HEK293 (cell line): Measurements from ENCODE around the gene AMBRA1.

Experiments used
- CTCF ChIA-PET: fragments of 350-600 bp; formaldehyde crosslinking; extraction: SDS; loops from one replicate; lab custom pipeline; 2021; ENCODE audit warnings: antibody characterized with exemption; lab: Yijun Ruan, JAX
- POLR2A ChIA-PET: fragments of 300-600 bp; formaldehyde crosslinking; extraction: SDS; loops from one replicate; lab custom pipeline; 2020; ENCODE audit warnings: antibody characterized with exemption, inconsistent platforms; lab: Yijun Ruan, JAX
- H3K27ac ChIP-seq: fragments of 200-500 bp; sonication (Bioruptor generic); 2 replicates; pipeline ENCODE4 v1.5.1; 2014; ENCODE audit warnings: low read depth, low read length, control low read depth, inconsistent platforms; ENCODE audit errors: extremely low read depth
- H3K36me3 ChIP-seq, 2 experiments: fragments of 200-500 bp in 1 of 2; sonication (Bioruptor generic) in 1 of 2; 1 replicate in 1 of 2; 2 replicates in 1 of 2; pipeline ENCODE4 v1.5.1; 2014 to 2017; ENCODE audit warnings: inconsistent platforms in 2 of 2, low read length in 2 of 2; ENCODE audit not compliant: control insufficient read depth in 2 of 2, insufficient read depth in 1 of 2
- H3K4me1 ChIP-seq: fragments of 200-500 bp; sonication (Bioruptor generic); 2 replicates; pipeline ENCODE4 v1.5.1; 2014; ENCODE audit warnings: mild to moderate bottlenecking, low read length, inconsistent platforms; ENCODE audit not compliant: control insufficient read depth, insufficient read depth
- H3K4me3 ChIP-seq: 2 replicates; pipeline ENCODE4 v1.5.1; 2011; ENCODE audit warnings: low read depth, mild to moderate bottlenecking, control low read depth, low read length, moderate library complexity
- H3K9me3 ChIP-seq: fragments of 200-500 bp; sonication (Bioruptor generic); 2 replicates; pipeline ENCODE4 v1.5.1; 2014; ENCODE audit warnings: low read depth, low read length, inconsistent platforms; ENCODE audit not compliant: control insufficient read depth, insufficient read depth
- BCL11A ChIP-seq: fragments of 450-650 bp; formaldehyde crosslinking; IDR thresholded peaks from 2 replicates; pipeline ENCODE4 v1.5.1; 2016; ENCODE audit warnings: low read depth, missing biosample characterization, missing genetic modification characterization
- HOXD13 ChIP-seq: sonication (generic); formaldehyde crosslinking; IDR thresholded peaks from 2 replicates; pipeline ENCODE4 v1.8.0; 2022; ENCODE audit warnings: missing genetic modification reagents, borderline replicate concordance
- IKZF3 ChIP-seq: fragments of 450-650 bp; IDR thresholded peaks from 2 replicates; pipeline ENCODE4 v1.5.0; 2018; ENCODE audit warnings: missing biosample characterization, mild to moderate bottlenecking, missing genetic modification characterization, moderate library complexity
- SP2 ChIP-seq: fragments of 450-650 bp; formaldehyde crosslinking; IDR thresholded peaks from 2 replicates; pipeline ENCODE4 v1.5.1; 2016; ENCODE audit warnings: missing biosample characterization, missing genetic modification characterization
- SP3 ChIP-seq: fragments of 450-650 bp; formaldehyde crosslinking; IDR thresholded peaks from 2 replicates; pipeline ENCODE4 v1.5.1; 2016; ENCODE audit warnings: missing biosample characterization, missing genetic modification characterization
- TRIM28 ChIP-seq: IDR thresholded peaks from 2 replicates; pipeline ENCODE4 v1.6.1; 2011; ENCODE audit warnings: low read length, control low read depth, borderline replicate concordance
- YY1 ChIP-seq: fragments of 450-650 bp; formaldehyde crosslinking; IDR thresholded peaks from 2 replicates; pipeline ENCODE4 v1.5.1; 2018; ENCODE audit warnings: missing biosample characterization, missing genetic modification characterization
- ZBTB17 ChIP-seq: fragments of 450-650 bp; formaldehyde crosslinking; IDR thresholded peaks from 2 replicates; pipeline ENCODE4 v1.5.1; 2016; ENCODE audit warnings: missing biosample characterization, missing genetic modification characterization
- ZBTB48 ChIP-seq: fragments of 450-650 bp; formaldehyde crosslinking; IDR thresholded peaks from 2 replicates; pipeline ENCODE4 v1.5.1; 2016; ENCODE audit warnings: missing biosample characterization, missing genetic modification characterization
- ZFP37 ChIP-seq: fragments of 450-650 bp; formaldehyde crosslinking; IDR thresholded peaks from 2 replicates; pipeline ENCODE4 v1.5.1; 2016; ENCODE audit warnings: missing biosample characterization, missing genetic modification characterization
- ZNF169 ChIP-seq: fragments of 450-650 bp; formaldehyde crosslinking; IDR thresholded peaks from 2 replicates; pipeline ENCODE4 v1.5.1; 2016; ENCODE audit warnings: missing biosample characterization, missing genetic modification characterization
- ZNF19 ChIP-seq: fragments of 450-650 bp; formaldehyde crosslinking; IDR thresholded peaks from 2 replicates; pipeline ENCODE4; 2016; ENCODE audit warnings: missing biosample characterization, missing genetic modification characterization, low read depth
- ZNF202 ChIP-seq: fragments of 450-650 bp; formaldehyde crosslinking; IDR thresholded peaks from 2 replicates; pipeline ENCODE4 v1.5.1; 2016; ENCODE audit warnings: missing biosample characterization, missing genetic modification characterization, borderline replicate concordance
- ZNF214 ChIP-seq: fragments of 450-650 bp; formaldehyde crosslinking; IDR thresholded peaks from 2 replicates; pipeline ENCODE4 v1.5.1; 2017; ENCODE audit warnings: missing biosample characterization, mild to moderate bottlenecking, missing genetic modification characterization, borderline replicate concordance
- ZNF223 ChIP-seq: fragments of 450-650 bp; formaldehyde crosslinking; IDR thresholded peaks from 2 replicates; pipeline ENCODE4 v1.5.1; 2016; ENCODE audit warnings: missing biosample characterization, missing genetic modification characterization
- ZNF423 ChIP-seq: fragments of 450-650 bp; formaldehyde crosslinking; IDR thresholded peaks from 2 replicates; pipeline ENCODE4 v1.5.1; 2016; ENCODE audit warnings: missing biosample characterization, missing genetic modification characterization
- ZNF521 ChIP-seq: fragments of 450-650 bp; formaldehyde crosslinking; IDR thresholded peaks from 2 replicates; pipeline ENCODE4 v1.5.1; 2017; ENCODE audit warnings: missing biosample characterization, mild to moderate bottlenecking, missing genetic modification characterization
- ZNF558 ChIP-seq: fragments of 450-650 bp; formaldehyde crosslinking; IDR thresholded peaks from 2 replicates; pipeline ENCODE4 v1.5.1; 2016; ENCODE audit warnings: missing biosample characterization, missing genetic modification characterization
- ZNF747 ChIP-seq: fragments of 450-650 bp; formaldehyde crosslinking; IDR thresholded peaks from 2 replicates; pipeline ENCODE4 v1.5.1; 2016; ENCODE audit warnings: missing biosample characterization, missing genetic modification characterization
- ZNF792 ChIP-seq: fragments of 450-650 bp; formaldehyde crosslinking; IDR thresholded peaks from 2 replicates; pipeline ENCODE4 v1.5.1; 2016; ENCODE audit warnings: missing biosample characterization, missing genetic modification characterization
- TF ChIP-seq, protein P1 (sequence below): fragments of 450-650 bp; formaldehyde crosslinking; IDR thresholded peaks from 2 replicates; pipeline ENCODE4 v1.5.1; 2016; ENCODE audit warnings: missing biosample characterization, missing genetic modification characterization
- TF ChIP-seq, protein P2 (sequence below): fragments of 450-650 bp; formaldehyde crosslinking; IDR thresholded peaks from 2 replicates; pipeline ENCODE4 v1.5.1; 2016; ENCODE audit warnings: missing biosample characterization, missing genetic modification characterization
- TF ChIP-seq, protein P3 (sequence below): fragments of 450-650 bp; formaldehyde crosslinking; IDR thresholded peaks from 2 replicates; pipeline ENCODE4 v1.5.1; 2016; ENCODE audit warnings: missing biosample characterization, missing genetic modification characterization
- TF ChIP-seq, protein P4 (sequence below): fragments of 450-650 bp; formaldehyde crosslinking; IDR thresholded peaks from 2 replicates; pipeline ENCODE4 v1.5.1; 2016; ENCODE audit warnings: missing biosample characterization, missing genetic modification characterization

Gene AMBRA1

DNA sequence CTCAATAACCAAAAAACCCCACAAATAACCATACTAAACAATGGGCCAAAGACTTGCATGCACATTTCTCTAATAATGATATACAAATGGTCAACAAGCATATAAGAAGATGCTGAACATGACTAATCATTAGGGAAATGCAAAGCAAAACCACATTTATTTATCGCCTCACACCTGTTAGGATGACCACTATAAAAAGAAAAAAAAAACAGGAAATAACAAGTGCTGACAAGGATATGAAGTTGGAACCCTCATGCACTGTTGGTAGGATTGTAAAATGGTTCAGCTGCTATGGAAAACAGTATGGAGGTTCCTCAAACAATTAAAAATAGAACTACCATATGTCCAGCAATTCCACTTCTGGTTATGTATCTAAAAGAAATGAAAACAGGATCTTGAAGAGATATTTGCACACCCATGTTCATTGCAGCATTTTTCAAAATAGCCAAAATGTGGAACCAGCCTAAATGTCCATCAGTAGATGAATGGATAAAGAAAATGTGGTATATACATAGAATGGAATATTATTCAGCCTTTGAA is 66.2 kb downstream of the AMBRA1 start (continued):
- TF ChIP-seq, protein P1, sequence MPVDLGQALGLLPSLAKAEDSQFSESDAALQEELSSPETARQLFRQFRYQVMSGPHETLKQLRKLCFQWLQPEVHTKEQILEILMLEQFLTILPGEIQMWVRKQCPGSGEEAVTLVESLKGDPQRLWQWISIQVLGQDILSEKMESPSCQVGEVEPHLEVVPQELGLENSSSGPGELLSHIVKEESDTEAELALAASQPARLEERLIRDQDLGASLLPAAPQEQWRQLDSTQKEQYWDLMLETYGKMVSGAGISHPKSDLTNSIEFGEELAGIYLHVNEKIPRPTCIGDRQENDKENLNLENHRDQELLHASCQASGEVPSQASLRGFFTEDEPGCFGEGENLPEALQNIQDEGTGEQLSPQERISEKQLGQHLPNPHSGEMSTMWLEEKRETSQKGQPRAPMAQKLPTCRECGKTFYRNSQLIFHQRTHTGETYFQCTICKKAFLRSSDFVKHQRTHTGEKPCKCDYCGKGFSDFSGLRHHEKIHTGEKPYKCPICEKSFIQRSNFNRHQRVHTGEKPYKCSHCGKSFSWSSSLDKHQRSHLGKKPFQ (tag by site-specific recombination): no peak
- TF ChIP-seq ZNF792 (tag by site-specific recombination) (no peak), SP2 (tag by site-specific recombination) (no peak), ZNF19 (tag by site-specific recombination) (no peak), ZNF423 (tag by site-specific recombination) (no peak), BCL11A (no peak)
- TF ChIP-seq, all 188 proteins: peak for 0

DNA sequence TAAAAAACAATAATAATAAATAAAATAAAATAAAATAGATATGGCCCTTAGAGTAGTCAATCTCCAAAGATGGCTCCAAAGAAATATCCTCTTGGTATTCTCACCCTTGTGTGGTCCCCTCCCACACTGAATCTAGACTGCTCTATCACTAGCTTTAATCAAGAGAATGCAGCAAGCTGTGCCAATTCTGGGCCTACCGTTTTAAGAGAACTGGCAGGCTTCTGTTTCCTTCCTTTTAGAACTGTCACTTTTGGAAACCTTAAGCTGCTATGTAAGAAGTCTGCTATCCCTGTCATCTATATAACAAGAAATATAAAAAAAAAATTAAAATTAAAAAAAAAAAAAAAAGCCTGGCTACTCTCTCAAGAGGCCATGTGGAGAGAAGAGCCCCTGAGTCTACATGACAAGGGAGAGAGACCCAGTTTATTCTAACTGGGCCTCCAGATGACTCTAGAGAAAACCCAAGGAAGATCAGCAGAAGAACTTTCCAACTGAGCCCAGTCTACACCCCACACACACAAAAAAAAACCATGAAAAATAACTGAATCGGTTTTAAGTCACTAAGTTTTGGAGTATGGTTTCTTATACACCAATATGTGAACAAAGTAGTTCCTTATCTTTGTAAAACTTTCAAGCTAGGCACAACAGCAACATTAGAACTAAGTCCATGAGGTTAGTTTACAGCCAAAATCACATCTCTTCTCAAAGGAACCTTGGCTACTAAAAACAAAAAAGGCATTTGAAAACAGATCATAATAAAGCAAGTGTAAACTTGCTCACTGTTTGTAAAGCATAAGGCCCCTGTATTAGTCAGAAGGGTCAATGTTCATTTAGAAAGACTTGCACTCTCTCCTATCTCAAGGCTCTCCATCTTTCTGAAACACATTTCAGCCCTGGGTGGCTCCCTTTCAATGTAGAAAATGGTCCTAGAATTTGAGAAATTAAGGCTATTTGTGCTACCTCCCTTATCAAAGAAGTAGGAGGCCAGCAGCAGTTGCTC is 67.3 kb downstream of the AMBRA1 start:
- Histone ChIP-seq H3K4me1 (no peaks in the 10 kb centered on the region), H3K27ac (no peak overlapping the region), H3K9me3 (no peaks in the 10 kb centered on the region), H3K4me3 (no peak overlapping the region), H3K36me3 (peaks cover 0 to 3% of the 10 kb centered on the region in 2 experiments; a peak in 1 of 3 replicates)
- TF ChIP-seq ZNF202 (tag by site-specific recombination): no peak
- no peak for TF ChIP-seq ZBTB17
- TF ChIP-seq ZFP37 (tag by site-specific recombination): no peak
- no peak for TF ChIP-seq TRIM28
- TF ChIP-seq, protein P2, sequence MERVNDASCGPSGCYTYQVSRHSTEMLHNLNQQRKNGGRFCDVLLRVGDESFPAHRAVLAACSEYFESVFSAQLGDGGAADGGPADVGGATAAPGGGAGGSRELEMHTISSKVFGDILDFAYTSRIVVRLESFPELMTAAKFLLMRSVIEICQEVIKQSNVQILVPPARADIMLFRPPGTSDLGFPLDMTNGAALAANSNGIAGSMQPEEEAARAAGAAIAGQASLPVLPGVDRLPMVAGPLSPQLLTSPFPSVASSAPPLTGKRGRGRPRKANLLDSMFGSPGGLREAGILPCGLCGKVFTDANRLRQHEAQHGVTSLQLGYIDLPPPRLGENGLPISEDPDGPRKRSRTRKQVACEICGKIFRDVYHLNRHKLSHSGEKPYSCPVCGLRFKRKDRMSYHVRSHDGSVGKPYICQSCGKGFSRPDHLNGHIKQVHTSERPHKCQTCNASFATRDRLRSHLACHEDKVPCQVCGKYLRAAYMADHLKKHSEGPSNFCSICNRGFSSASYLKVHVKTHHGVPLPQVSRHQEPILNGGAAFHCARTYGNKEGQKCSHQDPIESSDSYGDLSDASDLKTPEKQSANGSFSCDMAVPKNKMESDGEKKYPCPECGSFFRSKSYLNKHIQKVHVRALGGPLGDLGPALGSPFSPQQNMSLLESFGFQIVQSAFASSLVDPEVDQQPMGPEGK (tag by site-specific recombination): no peak
- TF ChIP-seq, protein P3, sequence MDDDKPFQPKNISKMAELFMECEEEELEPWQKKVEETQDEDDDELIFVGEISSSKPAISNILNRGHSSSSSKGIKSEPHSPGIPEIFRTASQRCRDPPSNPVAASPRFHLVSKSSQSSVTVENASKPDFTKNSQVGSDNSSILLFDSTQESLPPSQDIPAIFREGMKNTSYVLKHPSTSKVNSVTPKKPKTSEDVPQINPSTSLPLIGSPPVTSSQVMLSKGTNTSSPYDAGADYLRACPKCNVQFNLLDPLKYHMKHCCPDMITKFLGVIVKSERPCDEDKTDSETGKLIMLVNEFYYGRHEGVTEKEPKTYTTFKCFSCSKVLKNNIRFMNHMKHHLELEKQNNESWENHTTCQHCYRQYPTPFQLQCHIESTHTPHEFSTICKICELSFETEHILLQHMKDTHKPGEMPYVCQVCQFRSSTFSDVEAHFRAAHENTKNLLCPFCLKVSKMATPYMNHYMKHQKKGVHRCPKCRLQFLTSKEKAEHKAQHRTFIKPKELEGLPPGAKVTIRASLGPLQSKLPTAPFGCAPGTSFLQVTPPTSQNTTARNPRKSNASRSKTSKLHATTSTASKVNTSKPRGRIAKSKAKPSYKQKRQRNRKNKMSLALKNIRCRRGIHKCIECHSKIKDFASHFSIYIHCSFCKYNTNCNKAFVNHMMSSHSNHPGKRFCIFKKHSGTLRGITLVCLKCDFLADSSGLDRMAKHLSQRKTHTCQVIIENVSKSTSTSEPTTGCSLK (tag by site-specific recombination): no peak
- no peak for TF ChIP-seq ZNF558 (tag by site-specific recombination)
- no peak for TF ChIP-seq ZNF214 (tag by site-specific recombination)
- TF ChIP-seq SP3 (tag by site-specific recombination): no peak
- TF ChIP-seq, protein P4, sequence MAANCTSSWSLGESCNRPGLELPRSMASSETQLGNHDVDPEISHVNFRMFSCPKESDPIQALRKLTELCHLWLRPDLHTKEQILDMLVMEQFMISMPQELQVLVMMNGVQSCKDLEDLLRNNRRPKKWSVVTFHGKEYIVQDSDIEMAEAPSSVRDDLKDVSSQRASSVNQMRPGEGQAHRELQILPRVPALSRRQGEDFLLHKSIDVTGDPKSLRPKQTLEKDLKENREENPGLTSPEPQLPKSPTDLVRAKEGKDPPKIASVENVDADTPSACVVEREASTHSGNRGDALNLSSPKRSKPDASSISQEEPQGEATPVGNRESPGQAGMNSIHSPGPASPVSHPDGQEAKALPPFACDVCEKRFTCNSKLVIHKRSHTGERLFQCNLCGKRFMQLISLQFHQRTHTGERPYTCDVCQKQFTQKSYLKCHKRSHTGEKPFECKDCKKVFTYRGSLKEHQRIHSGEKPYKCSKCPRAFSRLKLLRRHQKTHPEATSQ (tag by site-specific recombination): no peak
- TF ChIP-seq ZNF423 (tag by site-specific recombination): no peak
- TF ChIP-seq ZBTB48 (tag by site-specific recombination): no peak
- no peak for TF ChIP-seq YY1 (tag by site-specific recombination)
- no peak for TF ChIP-seq ZNF747 (tag by site-specific recombination)
- TF ChIP-seq IKZF3: no peak
- TF ChIP-seq ZNF521: no peak
- no peak for TF ChIP-seq ZNF223
- no peak for TF ChIP-seq HOXD13
- no peak for TF ChIP-seq ZNF169 (tag by site-specific recombination)
- CTCF ChIA-PET: interaction anchor here (0.6 to 2.1 kb wide), 5 partner anchors 11 to 978 kb away, joined by 4 to 8 read pairs (median 5); no protein-coding TSS in a partner anchor
- POLR2A ChIA-PET: no interaction called here
